A375 (cell line): ENCODE results near the gene NIT2. TPM values are rescaled to one million over a fixed set of nuclear protein-coding genes. Genes with fewer than 3 reads are reported as not detected.

Experiments used
- total RNA-seq: library from RNA; depleted of rRNA; stranded (reverse); fragments of >200 nt; shearing (Covaris generic); gene quantifications from 2 replicates; pipeline ENCODE4 v1.2.3, GENCODE V29; 2014; rRNA removed

The NIT2 gene, protein sequence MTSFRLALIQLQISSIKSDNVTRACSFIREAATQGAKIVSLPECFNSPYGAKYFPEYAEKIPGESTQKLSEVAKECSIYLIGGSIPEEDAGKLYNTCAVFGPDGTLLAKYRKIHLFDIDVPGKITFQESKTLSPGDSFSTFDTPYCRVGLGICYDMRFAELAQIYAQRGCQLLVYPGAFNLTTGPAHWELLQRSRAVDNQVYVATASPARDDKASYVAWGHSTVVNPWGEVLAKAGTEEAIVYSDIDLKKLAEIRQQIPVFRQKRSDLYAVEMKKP
- 33.3 and 39.3 TPM in 2 replicates for total RNA-seq

DNA sequence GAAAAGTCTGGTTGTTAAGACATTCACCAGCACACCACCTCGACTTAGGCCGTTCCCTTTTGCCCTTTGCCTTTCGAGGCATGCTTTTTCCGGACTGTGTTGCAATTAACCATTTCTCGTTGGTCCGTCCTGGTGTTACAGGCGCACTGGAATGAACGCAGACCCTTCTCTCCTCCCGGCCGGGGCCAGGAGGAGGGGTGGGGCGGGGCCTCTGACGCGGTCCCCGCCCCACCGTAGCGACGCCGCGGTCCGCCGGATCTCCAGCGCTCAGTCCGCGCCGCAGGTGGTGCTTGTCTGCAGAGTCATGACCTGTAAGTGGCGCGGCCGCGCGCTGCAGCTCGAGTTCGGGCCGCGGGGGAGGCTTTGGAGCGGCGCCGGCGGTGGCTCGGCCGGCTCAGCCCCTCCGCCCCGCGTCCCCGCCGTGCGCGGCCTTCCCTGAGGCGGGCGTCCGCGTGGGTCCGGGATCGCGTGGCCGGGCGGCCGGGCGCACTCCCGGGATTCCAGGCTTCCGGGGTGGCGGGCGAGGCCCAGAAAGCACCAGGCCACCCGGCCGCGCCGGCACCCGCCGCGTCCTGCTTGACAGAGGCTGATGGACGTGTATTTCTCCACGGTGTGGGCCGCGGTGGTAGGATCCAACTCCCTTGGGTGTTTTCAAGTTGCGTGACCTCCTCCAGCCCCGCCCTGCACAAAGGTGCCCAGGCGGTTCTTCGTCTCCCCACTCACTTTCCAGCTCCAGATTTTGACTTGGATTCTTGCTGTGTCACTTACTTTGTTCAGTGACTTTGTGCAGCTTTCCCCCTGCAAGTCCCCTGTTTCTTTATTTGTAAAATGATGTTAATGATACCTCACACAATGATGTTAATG is at the start of gene NIT2:
NIT2 (plus strand) TSS at position 270 of the 864 bp plus-strand sequence; CDS start at position 305, 35 bp downstream.

GRCh38 chr3:100400780-100401673 is 66.5 kb downstream of the NIT2 start, which contains the start of the genes LNP1 and TOMM70:
Gene LNP1 (plus strand): TSS chr3:100401539. CDS start chr3:100429730, 28,191 bp downstream.
Gene TOMM70 (minus strand): TSS chr3:100401089. CDS start chr3:100400949, 140 bp downstream.

Other genes with a start within 250 kb of the NIT2 start
- gene FILIP1L, start 220.3 kb upstream of the NIT2 start, total RNA-seq, result not detected in 2 replicates
- gene TBC1D23, start 73.8 kb upstream of the NIT2 start, total RNA-seq, result 16.5 and 23.6 TPM in 2 replicates
- 67.7 and 72.8 TPM in 2 replicates for gene TOMM70, start 66.3 kb downstream of the NIT2 start, total RNA-seq
- gene LNP1, start 66.8 kb downstream of the NIT2 start, total RNA-seq, result 2.9 and 3.8 TPM in 2 replicates
- 0.82 and 1.4 TPM in 2 replicates for gene TMEM45A, start 157.9 kb downstream of the NIT2 start, total RNA-seq